ENCODE measurements around the gene IMMT.

DNA sequence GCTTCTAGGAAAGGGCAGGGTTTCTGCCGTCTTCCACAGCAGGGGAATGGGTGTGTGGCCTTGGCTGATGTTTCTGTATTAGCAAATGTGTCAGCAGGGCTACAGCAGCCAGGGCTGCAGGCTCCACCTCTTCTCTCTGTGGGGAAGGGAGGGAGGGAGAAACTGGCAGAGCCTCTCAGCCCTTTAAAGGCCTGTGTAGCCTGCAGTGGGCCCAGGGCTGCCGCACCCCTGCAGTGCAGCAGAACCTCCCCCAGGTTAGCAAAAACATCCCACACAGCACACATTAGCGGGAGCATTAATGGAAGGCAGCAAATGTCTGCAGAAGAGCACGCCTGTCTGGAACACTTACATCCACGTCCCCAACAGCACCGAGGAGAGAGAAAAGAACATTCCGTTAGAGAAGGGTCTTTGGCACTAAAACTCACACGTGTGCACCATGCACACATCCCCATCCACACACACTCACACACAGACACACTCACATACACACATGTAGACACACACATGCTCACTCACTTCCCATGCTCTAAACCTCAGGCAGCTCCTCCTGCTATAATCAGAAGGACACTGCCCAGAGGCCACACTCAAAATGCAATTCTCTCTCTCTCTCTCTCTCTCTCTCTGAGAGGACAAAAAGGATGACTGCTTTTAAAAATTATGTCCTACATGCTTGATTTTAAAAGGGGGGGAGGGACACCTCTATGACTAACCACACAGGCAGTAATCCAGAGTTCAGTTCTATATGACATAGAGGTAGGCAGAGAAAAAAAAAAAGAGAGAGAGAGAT is 28.1 kb upstream of the IMMT start:
- no peak for TF ChIP-seq CTCF (conservative IDR thresholded peaks at IDR 0.05 in 1 of 2, IDR thresholded peaks at IDR 0.05 in 1 of 2; ENCODE audit: extremely low read depth in 1 of 2, insufficient read depth in 1 of 2, low read depth in 1 of 2, low read length in 2 of 2)
- no peak for TF ChIP-seq EZH2 (IDR thresholded peaks at IDR 0.05; ENCODE audit: borderline replicate concordance, low read length)
